Measurements from ENCODE around the gene RAET1L. TPM values are rescaled to one million over a fixed set of nuclear protein-coding genes. Genes with fewer than 3 reads are reported as not detected.

The RAET1L gene
- total and polyA plus RNA-seq, 9 of the 15 experiments (the other 6 are each of a cell fraction or from before 2014, with no cell fraction given), result not detected

- TF ChIP-seq ZBTB5 (IDR thresholded peaks at IDR 0.05), result peak; percentile 85
- peak; percentile 70 for TF ChIP-seq HINFP (tag; conservative IDR thresholded peaks at IDR 0.05; ENCODE audit: low read depth)
- TF ChIP-seq POU5F1 (IDR thresholded peaks at IDR 0.05; ENCODE audit: borderline replicate concordance, low read depth, low read length, partially characterized antibody), result no peak
- no peak for TF ChIP-seq RB1 (IDR thresholded peaks at IDR 0.05; ENCODE audit: low read depth)
Measured at GRCh38 chr6:150025201-150025917, at the start of gene RAET1L (continued).

- no peak overlapping the region for H3K9ac ChIP-seq (ENCODE audit: insufficient read depth in 1 of 2, low read depth in 2 of 2, low read length in 2 of 2)
- no peak overlapping the region for H2AFZ ChIP-seq (ENCODE audit: low read depth, low read length)
- CTCF ChIA-PET (ENCODE audit: low intra/inter-chr PET ratio), result no interaction called here
- H3K27ac ChIP-seq (ENCODE audit: extremely low read depth, low read depth, low read length), result no peak overlapping the region
- TF ChIP-seq HINFP (tag; conservative IDR thresholded peaks at IDR 0.05; ENCODE audit: low read depth) (no peak), ZNF655 (CRISPR knock-in tag; IDR thresholded peaks at IDR 0.05) (no peak), THRB (CRISPR knock-in tag; conservative IDR thresholded peaks at IDR 0.05) (no peak), FUS (optimal IDR thresholded peaks at IDR 0.05; ENCODE audit: low read depth, low read length) (no peak)
- H3K4me2 ChIP-seq (ENCODE audit: insufficient read depth, low read length), result no peak overlapping the region
- WGBS (ENCODE audit: insufficient coverage, low coverage, missing lambda C conversion rate), result 0% methylated on average over 2 of the region's 2 CpGs
- H3K9me1 ChIP-seq (ENCODE audit: control insufficient read depth, insufficient read depth, low read length), result no peaks in the 10 kb centered on the region
- 0 out of 2 replicates have a peak, but pooled peaks cover 3% of the 10 kb centered on the region for H4K20me1 ChIP-seq (replicated peaks; ENCODE audit: control insufficient read depth, insufficient read depth, low read length)
- no peak for FAIRE-seq
- in situ Hi-C loops (cut with MboI) (no loop called here), intact Hi-C loops (cut with micrococcal nuclease) (no loop called here)
- H3K79me2 ChIP-seq (ENCODE audit: control insufficient read depth, insufficient read depth, low read length), result no peaks in the 10 kb centered on the region
- DNase-seq (ENCODE audit: extremely low read depth in 1 of 4, low spot score in 3 of 4), result no peak
- H3K4me1 ChIP-seq (replicated peaks in 1 of 2; ENCODE audit: control insufficient read depth in 2 of 2, insufficient read depth in 2 of 2, low read length in 2 of 2), result peaks cover 5 to 13% of the 10 kb centered on the region in 2 experiments; a peak in 3 of 5 replicates
- BruUV-seq (replicated peaks), result no TSS peak
- H3K9me3 ChIP-seq (replicated peaks; ENCODE audit: control insufficient read depth, insufficient read depth, low read depth, low read length), result no peaks in the 10 kb centered on the region
- POLR2A ChIA-PET, result no interaction called here
- H3K27me3 ChIP-seq (ENCODE audit: control insufficient read depth in 2 of 2, insufficient read depth in 2 of 2, low read length in 2 of 2), result peaks cover 17 to 18% of the 10 kb centered on the region in 2 experiments
- H3K4me3 ChIP-seq, result no peak overlapping the region
- ATAC-seq, result no peak
- no peaks in the 10 kb centered on the region for H3K36me3 ChIP-seq (ENCODE audit: control insufficient read depth, insufficient read depth, low read length)
Measured at GRCh38 chr6:150075034-150075421, 49.7 kb upstream of the RAET1L start.

Data from K562 (cell line).